Fibroblast of lung (primary cell): ENCODE data around the gene BANF2. TPM values are rescaled to one million over a fixed set of nuclear protein-coding genes. Genes with fewer than 3 reads are reported as not detected.
"Not testable (repeated sequence)": the region's sequence is repeated elsewhere in the genome, so short reads cannot be mapped to it uniquely, and the experiment has no call there.

Experiments
- DNase-seq, 2 donors: peaks; one replicate each; pipeline versions ENCODE4 v3.0.0 to v3.0.0-alpha.2; 2010; ENCODE audit warnings: low read depth in 2 of 2
- H2AFZ ChIP-seq: 2 replicates; pipeline ENCODE4 v1.5.1; 2012; ENCODE audit warnings: low read length, control low read depth, inconsistent platforms
- H3K27ac ChIP-seq: 2 replicates; pipeline ENCODE4 v1.5.1; 2011; ENCODE audit warnings: low read length, control low read depth; ENCODE audit not compliant: insufficient read depth
- H3K27me3 ChIP-seq: 2 replicates; pipeline ENCODE4 v1.5.1; 2011; ENCODE audit warnings: mild to moderate bottlenecking, low read length; ENCODE audit not compliant: control insufficient read depth, insufficient read depth
- H3K36me3 ChIP-seq: 2 replicates; pipeline ENCODE4 v1.5.1; 2011; ENCODE audit warnings: low read length; ENCODE audit not compliant: control insufficient read depth, insufficient read depth
- H3K4me1 ChIP-seq: 2 replicates; pipeline ENCODE4 v1.5.1; 2011; ENCODE audit warnings: low read length; ENCODE audit not compliant: control insufficient read depth, insufficient read depth; ENCODE audit errors: extremely low read depth
- H3K4me2 ChIP-seq: 2 replicates; pipeline ENCODE4 v1.5.1; 2011; ENCODE audit warnings: low read length, control low read depth; ENCODE audit not compliant: insufficient read depth; ENCODE audit errors: extremely low read depth
- H3K4me3 ChIP-seq, 4 experiments: fragments of 200-600 bp in 1 of 4; sonication (generic) in 1 of 4; replicated peaks in 1 of 4; 2 replicates each; pipeline ENCODE4 v1.5.1; 2011 to 2016; ENCODE audit warnings: low read length in 4 of 4, low read depth in 3 of 4, mild to moderate bottlenecking in 3 of 4, control low read depth in 2 of 4, inconsistent platforms in 1 of 4, mixed read lengths in 1 of 4; ENCODE audit not compliant: insufficient read depth in 1 of 4; ENCODE audit errors: control extremely low read depth in 1 of 4
- H3K79me2 ChIP-seq: 2 replicates; pipeline ENCODE4 v1.5.1; 2012; ENCODE audit warnings: mild to moderate bottlenecking, low read length, inconsistent platforms; ENCODE audit not compliant: control insufficient read depth, insufficient read depth
- H3K9ac ChIP-seq: 2 replicates; pipeline ENCODE4 v1.5.1; 2011; ENCODE audit warnings: mild to moderate bottlenecking, low read length, control low read depth; ENCODE audit not compliant: insufficient read depth
- H3K9me3 ChIP-seq: 2 replicates; pipeline ENCODE4 v1.5.1; 2012; ENCODE audit warnings: low read depth, low read length; ENCODE audit not compliant: control insufficient read depth, insufficient read depth
- H4K20me1 ChIP-seq: 2 replicates; pipeline ENCODE4 v1.5.1; 2011; ENCODE audit warnings: low read length; ENCODE audit not compliant: control insufficient read depth, insufficient read depth; ENCODE audit errors: extremely low read depth
- EZH2 ChIP-seq: IDR thresholded peaks from 2 replicates; pipeline ENCODE4 v1.5.1; 2012; ENCODE audit warnings: low read length, control low read depth, mild to moderate bottlenecking; ENCODE audit errors: missing control alignments
- polyA plus RNA-seq, 2 donors: library from polyadenylated mRNA; depleted of rRNA in 1 of 2; stranded (reverse) in 1 of 2; unstranded in 1 of 2; fragments of >200 nt; gene quantifications; 2 replicates each; pipeline ENCODE4 v1.2.1, GENCODE V29; 2011 to 2012; ENCODE audit warnings: missing spikeins in 1 of 2
- total RNA-seq: library from RNA; depleted of rRNA; stranded (reverse); fragments of >200 nt; gene quantifications from 2 replicates; pipeline ENCODE4 v1.2.1, GENCODE V29; 2014
- TF ChIP-seq, protein P1 (sequence below), 2 donors: IDR thresholded peaks in 1 of 2; conservative IDR thresholded peaks in 1 of 2; 1 replicate in 1 of 2; 2 replicates in 1 of 2; pipeline ENCODE4 v1.5.1; 2011 to 2012; ENCODE audit warnings: low read length in 2 of 2, control low read depth in 1 of 2, inconsistent platforms in 1 of 2, low read depth in 1 of 2, mild to moderate bottlenecking in 1 of 2

Gene BANF2
- total and polyA plus RNA-seq, 2 donors (not counting 1 experiment from before 2014, with no cell fraction given), result not detected

DNA sequence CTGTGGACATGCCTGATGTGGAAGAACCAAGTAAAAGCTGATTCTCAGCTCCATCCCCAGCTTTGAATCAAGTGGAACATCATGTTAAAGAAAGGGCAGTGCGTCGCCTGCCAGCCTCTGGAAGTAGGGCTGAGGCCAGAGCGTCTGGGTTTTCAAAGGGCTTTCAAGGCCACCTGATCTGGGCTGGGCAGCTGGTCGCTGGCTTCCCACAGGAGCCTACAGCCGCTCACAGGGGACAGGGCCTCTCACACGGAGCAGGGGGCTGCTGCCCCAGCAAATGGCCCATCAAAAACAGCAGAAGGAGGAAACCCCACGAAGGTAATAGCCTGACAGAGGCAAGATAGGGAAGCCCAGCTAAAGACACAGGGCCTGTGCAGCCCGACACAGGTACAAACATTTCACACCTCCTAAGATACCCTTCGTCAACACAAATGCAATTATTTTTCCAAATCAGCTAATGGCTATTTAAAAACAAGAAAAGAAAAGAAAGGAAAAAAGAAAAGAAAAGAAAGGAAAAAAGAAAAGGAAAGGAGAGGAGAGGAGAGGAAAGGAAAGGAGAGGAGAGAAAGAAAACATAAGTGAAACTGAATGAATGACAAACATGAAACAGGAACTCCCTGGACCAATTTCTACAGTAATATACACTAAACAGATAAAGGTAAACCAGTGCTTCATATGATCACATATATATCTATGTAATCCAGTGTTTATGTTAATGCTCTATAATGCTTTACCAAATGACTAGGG lies 42.5 kb upstream of the BANF2 start:
- H3K4me3 ChIP-seq, result no peak overlapping the region
- DNase-seq, result no peak
- no peak overlapping the region for H3K9ac ChIP-seq
- no peaks in the 10 kb centered on the region for H3K9me3 ChIP-seq
- H3K36me3 ChIP-seq, result peaks cover 26% of the 10 kb centered on the region
- no peak overlapping the region for H3K4me2 ChIP-seq
- TF ChIP-seq, protein P1, sequence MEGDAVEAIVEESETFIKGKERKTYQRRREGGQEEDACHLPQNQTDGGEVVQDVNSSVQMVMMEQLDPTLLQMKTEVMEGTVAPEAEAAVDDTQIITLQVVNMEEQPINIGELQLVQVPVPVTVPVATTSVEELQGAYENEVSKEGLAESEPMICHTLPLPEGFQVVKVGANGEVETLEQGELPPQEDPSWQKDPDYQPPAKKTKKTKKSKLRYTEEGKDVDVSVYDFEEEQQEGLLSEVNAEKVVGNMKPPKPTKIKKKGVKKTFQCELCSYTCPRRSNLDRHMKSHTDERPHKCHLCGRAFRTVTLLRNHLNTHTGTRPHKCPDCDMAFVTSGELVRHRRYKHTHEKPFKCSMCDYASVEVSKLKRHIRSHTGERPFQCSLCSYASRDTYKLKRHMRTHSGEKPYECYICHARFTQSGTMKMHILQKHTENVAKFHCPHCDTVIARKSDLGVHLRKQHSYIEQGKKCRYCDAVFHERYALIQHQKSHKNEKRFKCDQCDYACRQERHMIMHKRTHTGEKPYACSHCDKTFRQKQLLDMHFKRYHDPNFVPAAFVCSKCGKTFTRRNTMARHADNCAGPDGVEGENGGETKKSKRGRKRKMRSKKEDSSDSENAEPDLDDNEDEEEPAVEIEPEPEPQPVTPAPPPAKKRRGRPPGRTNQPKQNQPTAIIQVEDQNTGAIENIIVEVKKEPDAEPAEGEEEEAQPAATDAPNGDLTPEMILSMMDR (conservative IDR thresholded peaks at IDR 0.05 in 1 of 2, IDR thresholded peaks at IDR 0.05 in 1 of 2; ENCODE audit: low read depth in 1 of 2, low read length in 2 of 2), result no peak
- TF ChIP-seq EZH2, result no peak
- no peak overlapping the region for H3K27ac ChIP-seq
- peaks cover 12% of the 10 kb centered on the region for H3K4me1 ChIP-seq
- peaks cover 8% of the 10 kb centered on the region for H4K20me1 ChIP-seq
- no peak overlapping the region for H2AFZ ChIP-seq
- no peaks in the 10 kb centered on the region for H3K27me3 ChIP-seq
- peaks cover 84% of the 10 kb centered on the region for H3K79me2 ChIP-seq

DNA sequence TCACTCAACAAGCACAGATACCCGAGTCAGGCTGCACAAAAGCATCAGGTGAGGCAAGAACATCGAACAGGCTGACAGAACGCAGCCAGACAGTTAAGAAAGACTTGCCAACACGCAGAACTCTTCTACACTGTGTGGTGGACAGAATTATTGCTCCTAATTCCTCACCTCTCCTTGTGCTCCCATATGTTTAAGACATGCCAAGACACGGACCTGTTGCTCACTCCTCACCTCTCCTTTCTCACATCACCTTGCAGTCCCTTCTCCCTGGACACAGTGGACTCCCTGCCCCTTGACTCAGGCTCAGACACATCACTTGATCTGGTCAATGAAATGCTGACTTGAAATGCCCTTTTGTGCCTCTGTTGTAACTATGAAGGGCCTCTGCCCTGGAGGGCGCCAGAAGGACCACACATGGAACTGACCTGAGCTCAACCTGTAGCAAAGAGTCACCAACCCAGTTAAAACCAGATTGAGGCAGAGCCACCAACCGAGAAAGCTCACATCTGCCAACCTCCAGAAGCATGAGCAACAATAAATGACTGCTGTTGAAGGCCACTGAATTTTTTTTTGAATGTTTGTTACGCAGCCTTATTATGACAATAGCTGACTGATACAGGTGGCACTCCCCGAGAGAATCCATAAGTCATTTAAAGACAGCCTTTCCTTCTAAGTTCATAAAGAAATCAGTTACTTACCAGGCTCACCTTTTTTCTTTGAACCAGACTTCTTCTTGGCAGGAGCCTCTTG lies 41.7 kb upstream of the BANF2 start:
- Histone ChIP-seq H3K4me1 (peaks cover 16% of the 10 kb centered on the region), H3K4me3 (no peak overlapping the region), H2AFZ (no peak overlapping the region), H3K9ac (no peak overlapping the region), H3K4me2 (no peak overlapping the region), H3K36me3 (peaks cover 23% of the 10 kb centered on the region), H3K27ac (peak overlapping the region; percentile 9), H3K9me3 (no peaks in the 10 kb centered on the region), H3K27me3 (no peaks in the 10 kb centered on the region), H3K79me2 (peaks cover 84% of the 10 kb centered on the region), H4K20me1 (peaks cover 8% of the 10 kb centered on the region)
- DNase-seq, result no peak
- TF ChIP-seq, protein P1 (conservative IDR thresholded peaks at IDR 0.05 in 1 of 2, IDR thresholded peaks at IDR 0.05 in 1 of 2; ENCODE audit: low read depth in 1 of 2, low read length in 2 of 2), result no peak
- TF ChIP-seq EZH2, result no peak

GRCh38 chr20:17658648-17658993 lies 41.1 kb upstream of the BANF2 start:
- Histone ChIP-seq H3K4me1 (peaks cover 19% of the 10 kb centered on the region), H3K36me3 (peaks cover 22% of the 10 kb centered on the region), H3K79me2 (peaks cover 86% of the 10 kb centered on the region), H3K9me3 (no peaks in the 10 kb centered on the region), H3K27ac (no peak overlapping the region), H4K20me1 (peaks cover 8% of the 10 kb centered on the region), H3K4me3 (no peak overlapping the region), H3K4me2 (no peak overlapping the region), H3K9ac (no peak overlapping the region), H2AFZ (no peak overlapping the region), H3K27me3 (no peaks in the 10 kb centered on the region)
- no peak for DNase-seq
- TF ChIP-seq EZH2, result no peak
- TF ChIP-seq, protein P1 (conservative IDR thresholded peaks at IDR 0.05 in 1 of 2, IDR thresholded peaks at IDR 0.05 in 1 of 2; ENCODE audit: low read depth in 1 of 2, low read length in 2 of 2), result no peak

GRCh38 chr20:17659344-17659743 lies 40.4 kb upstream of the BANF2 start:
- not testable (repeated sequence) for H3K27me3 ChIP-seq, H3K4me2 ChIP-seq, H3K4me3 ChIP-seq, H3K9me3 ChIP-seq, DNase-seq, H3K9ac ChIP-seq, H4K20me1 ChIP-seq, H2AFZ ChIP-seq, H3K27ac ChIP-seq
- Histone ChIP-seq H3K36me3 (peaks cover 22% of the 10 kb centered on the region), H3K4me1 (peaks cover 21% of the 10 kb centered on the region), H3K79me2 (peaks cover 86% of the 10 kb centered on the region)
